Measurements from ENCODE around the gene ZNF221. TPM values are rescaled to one million over a fixed set of nuclear protein-coding genes. Genes with fewer than 3 reads are reported as not detected.

The ZNF221 gene
- polyA plus RNA-seq, 1 donor (not counting 4 experiments of a cell fraction or from before 2014, with no cell fraction given), result 1.5 TPM

DNA sequence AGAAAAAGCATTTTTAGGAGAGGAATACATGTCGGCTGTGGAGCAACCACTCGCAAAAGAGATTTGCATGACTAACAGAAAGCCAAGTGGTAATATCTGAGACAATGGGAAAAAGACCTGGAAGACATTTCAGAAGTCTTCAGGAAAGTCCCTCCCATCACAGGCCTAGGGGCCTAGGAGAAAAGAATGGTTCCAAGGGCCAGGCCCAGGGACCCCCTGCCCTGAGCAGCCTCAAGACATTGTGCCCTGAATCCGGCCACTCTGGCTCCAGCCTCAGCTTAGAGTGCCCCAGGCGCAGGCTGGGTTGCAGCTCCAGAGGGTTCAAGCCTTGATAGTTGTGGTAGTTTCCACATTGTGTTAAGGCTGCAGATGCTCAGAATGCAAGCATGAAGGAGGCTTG lies 9.4 kb downstream of the ZNF221 start:
- no peak overlapping the region for H3K9ac ChIP-seq (ENCODE audit: control insufficient read depth, extremely low read depth, insufficient read depth, low read length)
- H3K9me3 ChIP-seq (ENCODE audit: control insufficient read depth, low read depth, low read length), result peaks cover 30% of the 10 kb centered on the region
- no peak overlapping the region for H3K4me2 ChIP-seq (ENCODE audit: control insufficient read depth, extremely low read depth, insufficient read depth, low read depth, low read length)
- H3K4me3 ChIP-seq (ENCODE audit: control insufficient read depth in 2 of 3, extremely low read depth in 1 of 3, insufficient read depth in 2 of 3, low read depth in 1 of 3, low read length in 3 of 3), result no peak overlapping the region
- no peak overlapping the region for H3K27ac ChIP-seq (ENCODE audit: control insufficient read depth, insufficient read depth, low read length)
- H3K27me3 ChIP-seq (ENCODE audit: control insufficient read depth, extremely low read depth, insufficient read depth, low read length), result no peaks in the 10 kb centered on the region
- no peaks in the 10 kb centered on the region for H3K9me1 ChIP-seq (ENCODE audit: control insufficient read depth, extremely low read depth, insufficient read depth, low read length)
- DNase-seq (ENCODE audit: low read depth, low spot score) (no peak), FAIRE-seq (no peak)
- no peaks in the 10 kb centered on the region for H3K4me1 ChIP-seq (ENCODE audit: control insufficient read depth, extremely low read depth, insufficient read depth, low read length)
- no peak overlapping the region for H2AFZ ChIP-seq (ENCODE audit: control insufficient read depth, low read length)
- no peaks in the 10 kb centered on the region for H3K79me2 ChIP-seq (ENCODE audit: control insufficient read depth, insufficient read depth, low read length)
- dilution Hi-C loops (cut with MboI; ENCODE audit: extremely low pct_ligation_motif_present, low sequenced_read_pairs), result no loop called here
- TF ChIP-seq, protein P1, sequence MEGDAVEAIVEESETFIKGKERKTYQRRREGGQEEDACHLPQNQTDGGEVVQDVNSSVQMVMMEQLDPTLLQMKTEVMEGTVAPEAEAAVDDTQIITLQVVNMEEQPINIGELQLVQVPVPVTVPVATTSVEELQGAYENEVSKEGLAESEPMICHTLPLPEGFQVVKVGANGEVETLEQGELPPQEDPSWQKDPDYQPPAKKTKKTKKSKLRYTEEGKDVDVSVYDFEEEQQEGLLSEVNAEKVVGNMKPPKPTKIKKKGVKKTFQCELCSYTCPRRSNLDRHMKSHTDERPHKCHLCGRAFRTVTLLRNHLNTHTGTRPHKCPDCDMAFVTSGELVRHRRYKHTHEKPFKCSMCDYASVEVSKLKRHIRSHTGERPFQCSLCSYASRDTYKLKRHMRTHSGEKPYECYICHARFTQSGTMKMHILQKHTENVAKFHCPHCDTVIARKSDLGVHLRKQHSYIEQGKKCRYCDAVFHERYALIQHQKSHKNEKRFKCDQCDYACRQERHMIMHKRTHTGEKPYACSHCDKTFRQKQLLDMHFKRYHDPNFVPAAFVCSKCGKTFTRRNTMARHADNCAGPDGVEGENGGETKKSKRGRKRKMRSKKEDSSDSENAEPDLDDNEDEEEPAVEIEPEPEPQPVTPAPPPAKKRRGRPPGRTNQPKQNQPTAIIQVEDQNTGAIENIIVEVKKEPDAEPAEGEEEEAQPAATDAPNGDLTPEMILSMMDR (optimal IDR thresholded peaks at IDR 0.05 in 1 of 3, IDR thresholded peaks at IDR 0.05 in 1 of 3, conservative IDR thresholded peaks at IDR 0.05 in 1 of 3; ENCODE audit: extremely low read depth in 1 of 3, insufficient read depth in 2 of 3, low read length in 3 of 3), result no peak
- TF ChIP-seq EZH2 (IDR thresholded peaks at IDR 0.05; ENCODE audit: low read length), result no peak
- no peaks in the 10 kb centered on the region for H4K20me1 ChIP-seq (ENCODE audit: control insufficient read depth, extremely low read depth, insufficient read depth, low read length)
- peaks cover 3 to 4% of the 10 kb centered on the region in 2 experiments for H3K36me3 ChIP-seq (ENCODE audit: control insufficient read depth in 2 of 2, extremely low read depth in 1 of 2, insufficient read depth in 2 of 2, low read length in 2 of 2)

DNA sequence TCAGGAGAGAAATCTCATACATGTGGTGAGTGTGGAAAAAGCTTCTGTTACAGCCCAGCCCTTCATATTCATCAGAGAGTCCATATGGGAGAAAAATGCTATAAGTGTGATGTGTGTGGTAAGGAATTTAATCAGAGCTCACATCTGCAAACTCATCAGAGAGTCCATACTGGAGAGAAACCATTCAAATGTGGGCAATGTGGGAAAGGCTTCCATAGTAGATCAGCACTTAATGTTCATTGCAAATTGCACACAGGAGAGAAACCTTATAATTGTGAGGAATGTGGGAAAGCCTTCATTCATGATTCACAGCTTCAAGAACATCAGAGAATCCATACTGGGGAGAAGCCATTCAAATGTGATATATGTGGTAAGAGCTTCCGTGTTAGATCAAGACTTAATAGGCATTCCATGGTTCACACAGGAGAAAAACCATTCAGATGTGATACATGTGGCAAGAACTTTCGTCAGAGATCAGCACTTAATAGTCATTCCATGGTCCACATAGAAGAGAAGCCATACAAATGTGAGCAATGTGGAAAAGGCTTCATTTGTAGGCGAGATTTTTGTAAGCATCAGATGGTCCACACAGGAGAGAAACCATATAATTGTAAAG lies 15.2 kb downstream of the ZNF221 start:
- dilution Hi-C loops (cut with MboI; ENCODE audit: extremely low pct_ligation_motif_present, low sequenced_read_pairs), result no loop called here
- Histone ChIP-seq H3K4me3 (ENCODE audit: control insufficient read depth in 2 of 3, extremely low read depth in 1 of 3, insufficient read depth in 2 of 3, low read depth in 1 of 3, low read length in 3 of 3) (no peak overlapping the region), H2AFZ (ENCODE audit: control insufficient read depth, low read length) (no peak overlapping the region), H4K20me1 (ENCODE audit: control insufficient read depth, extremely low read depth, insufficient read depth, low read length) (no peaks in the 10 kb centered on the region), H3K4me1 (ENCODE audit: control insufficient read depth, extremely low read depth, insufficient read depth, low read length) (no peaks in the 10 kb centered on the region), H3K27ac (ENCODE audit: control insufficient read depth, insufficient read depth, low read length) (no peak overlapping the region), H3K36me3 (ENCODE audit: control insufficient read depth in 2 of 2, extremely low read depth in 1 of 2, insufficient read depth in 2 of 2, low read length in 2 of 2) (peaks cover 18 to 22% of the 10 kb centered on the region in 2 experiments), H3K9me1 (ENCODE audit: control insufficient read depth, extremely low read depth, insufficient read depth, low read length) (no peaks in the 10 kb centered on the region), H3K79me2 (ENCODE audit: control insufficient read depth, insufficient read depth, low read length) (no peaks in the 10 kb centered on the region), H3K4me2 (ENCODE audit: control insufficient read depth, extremely low read depth, insufficient read depth, low read depth, low read length) (no peak overlapping the region), H3K9me3 (ENCODE audit: control insufficient read depth, low read depth, low read length) (peaks cover 52% of the 10 kb centered on the region), H3K27me3 (ENCODE audit: control insufficient read depth, extremely low read depth, insufficient read depth, low read length) (no peaks in the 10 kb centered on the region), H3K9ac (ENCODE audit: control insufficient read depth, extremely low read depth, insufficient read depth, low read length) (no peak overlapping the region)
- TF ChIP-seq, protein P1 (optimal IDR thresholded peaks at IDR 0.05 in 1 of 3, IDR thresholded peaks at IDR 0.05 in 1 of 3, conservative IDR thresholded peaks at IDR 0.05 in 1 of 3; ENCODE audit: extremely low read depth in 1 of 3, insufficient read depth in 2 of 3, low read length in 3 of 3), result no peak
- TF ChIP-seq EZH2 (IDR thresholded peaks at IDR 0.05; ENCODE audit: low read length), result no peak
- DNase-seq (ENCODE audit: low read depth, low spot score), result no peak
- FAIRE-seq, result no peak

Data from keratinocyte (primary cell).